Measurements from ENCODE around the gene IGLL1.

GRCh38 chr22:23608583-23608982 lies 28.5 kb upstream of the IGLL1 start:
- TF ChIP-seq REST (IDR thresholded peaks at IDR 0.05; ENCODE audit: insufficient read depth in 1 of 2, low read depth in 2 of 2, low read length in 1 of 2) (peak; percentile 83 to 87), CTCF (IDR thresholded peaks at IDR 0.05) (no peak)

All from Panc1 (cell line).